Heart left ventricle (tissue), 16 donors: Measurements from ENCODE around the gene PALLD. TPM values are rescaled to one million over a fixed set of nuclear protein-coding genes. Genes with fewer than 3 reads are reported as not detected.
A peak's percentile ranks its signal among the peaks of the same experiment; 100 is the strongest.

Source experiments
- ATAC-seq, 4 donors: fragments of 200-7000 bp; cut with Tn5 transposase; one replicate each; pipeline ENCODE4 v1.9.1; 2020 to 2022; ENCODE audit warnings: moderate library complexity in 4 of 4, mild to moderate bottlenecking in 3 of 4, moderate number of reproducible peaks in 1 of 4
- DNase-seq, 5 donors: peaks; one replicate each; pipeline ENCODE4 v3.0.0-alpha.2; 2020
- H3K27ac ChIP-seq, 12 donors: fragments of 200-600 bp; sonication (generic) in 4 of 12; one replicate each; pipeline versions ENCODE4 v1.5.0 to v1.8.0; 2016 to 2022; ENCODE audit warnings: mild to moderate bottlenecking in 2 of 12
- H3K27me3 ChIP-seq, 9 donors: fragments of 200-600 bp; sonication (generic) in 2 of 9; one replicate each; pipeline versions ENCODE4 v1.5.1 to v1.8.0; 2016 to 2022; ENCODE audit warnings: mild to moderate bottlenecking in 3 of 9
- H3K36me3 ChIP-seq, 9 donors: fragments of 200-600 bp; sonication (generic) in 2 of 9; one replicate each; pipeline versions ENCODE4 v1.5.0 to v1.8.0; 2018 to 2022; ENCODE audit warnings: mild to moderate bottlenecking in 2 of 9
- H3K4me1 ChIP-seq, 12 donors: fragments of 200-600 bp; sonication (generic) in 4 of 12; one replicate each; pipeline versions ENCODE4 v1.5.0 to v1.8.0; 2016 to 2022; ENCODE audit warnings: mild to moderate bottlenecking in 3 of 12
- H3K4me3 ChIP-seq, 12 donors: fragments of 200-600 bp; sonication (generic) in 4 of 12; one replicate each; pipeline versions ENCODE4 v1.5.0 to v1.8.0; 2017 to 2022; ENCODE audit warnings: mild to moderate bottlenecking in 9 of 12, moderate library complexity in 4 of 12
- H3K9me3 ChIP-seq, 12 donors: fragments of 200-600 bp; sonication (generic) in 4 of 12; one replicate each; pipeline versions ENCODE4 v1.5.0 to v1.8.0; 2016 to 2022; ENCODE audit warnings: mild to moderate bottlenecking in 1 of 12
- POLR2A ChIP-seq, 2 donors: fragments of 450-650 bp; IDR thresholded peaks; one replicate each; pipeline ENCODE4 v1.6.1; 2017; ENCODE audit warnings: antibody characterized with exemption in 2 of 2, mild to moderate bottlenecking in 2 of 2, moderate library complexity in 2 of 2
- WGBS, 4 donors: extraction: QIAGEN DNeasy Blood & Tissue Kit in 2 of 4; methylation state at CpG; one replicate each; pipeline versions ENCODE4 v1.1.5 to v1.1.7; 2013 to 2018; 5-methylcytosine and 5-hydroxymethylcytosine counted together
- intact Hi-C, 10 donors: fragments of 100-400 bp; cut with DNase I; formaldehyde crosslinking; loops; one replicate each; pipeline versions ENCODE4 v1.11.1 to v1.14.2; 2022
- polyA plus RNA-seq, 2 donors: library from polyadenylated mRNA; stranded (reverse); fragments of 200-250 nt; gene quantifications; one replicate each; pipeline ENCODE4 v1.2.3, GENCODE V29; 2013
- total RNA-seq, 9 donors: library from RNA; depleted of rRNA in 2 of 9; stranded (reverse); fragments of >200 nt in 2 of 9; fragmentation: NEBNext Ultra II Directional in 3 of 9; extraction: Animal tissue kit (Norgen Biotek cat#: 25700) in 3 of 9; gene quantifications; one replicate each; pipeline versions ENCODE4 v1.1.0 to v1.2.4, GENCODE V29; 2016 to 2023
- TF ChIP-seq, protein P1 (sequence below), 12 donors: fragments of 200-600 bp; sonication (generic) in 4 of 12; IDR thresholded peaks; one replicate each; pipeline versions ENCODE4 v1.5.0 to v1.8.0; 2018 to 2022; ENCODE audit warnings: antibody characterized with exemption in 12 of 12, mild to moderate bottlenecking in 5 of 12
- donor health status: ischemic (EF 13 %, LVEDD 7.1; RV severe dilation, severe dysfunction).
- donor health status: healthy with polysubstance abuse.
- donor health status: DM: no; HTN: yes; CAD: no.
- donor health status: DM: no; HTN: no; CAD: no.
- donor health status: ischemic (EF 25% LVEDD 6.9; RV normal size, moderate dysfunction).
- donor health status: ischemic (EF 25% LVEDD 5.7; RV mildly dilated, moderate dysfunction).
- donor health status: healthy.
- donor health status: DM: yes; HTN: yes; CAD: no.
- donor health status: ischemic (EF 35%, LVEDD 5.7; RV mildly dilated, moderate dysfunction).
- donor health status: nonischemic (EF 11% LVEDD 7.7; RV severe dilation, severe dysfunction).
- donor health status: DM: yes; HTN: yes; CAD: no.
- donor health status: PGD.
- donor health status: ischemic (EF 29% LVEDD 5.4; RV normal size, mild dysfunction).
- donor health status: nonischemic (EF 23%, LVEDD 6.1; RV moderate dilation, normal function).

Gene PALLD
- total and polyA plus RNA-seq, 11 donors = 193 to 1,428 (median 1,015) TPM

DNA sequence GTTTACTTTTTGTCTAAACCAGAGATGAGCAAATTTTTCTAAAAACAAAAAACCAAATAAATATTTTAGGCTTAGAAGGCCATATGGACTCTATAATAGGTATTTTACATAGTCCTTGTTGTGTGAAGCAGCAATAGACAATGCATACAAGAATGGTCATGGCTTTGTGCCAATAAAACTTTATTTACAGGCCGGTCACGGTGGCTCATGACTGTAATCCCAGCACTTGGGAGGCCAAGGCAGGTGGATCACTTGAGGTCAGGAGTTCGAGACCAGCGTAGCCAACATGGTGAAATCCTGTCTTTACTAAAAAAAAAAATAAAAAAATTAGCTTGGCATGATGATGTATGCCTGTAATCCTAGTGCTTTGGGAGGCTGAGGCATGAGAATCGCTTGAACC, 285.6 kb downstream of the PALLD start:
- no peak overlapping the region for H3K27ac ChIP-seq
- peaks cover 0 to 48% (median 13%) of the 10 kb centered on the region in 12 donors for H3K4me1 ChIP-seq
- H3K9me3 ChIP-seq = no peaks in the 10 kb centered on the region
- no peak for DNase-seq
- H3K27me3 ChIP-seq = no peaks in the 10 kb centered on the region
- ATAC-seq = no peak
- H3K4me3 ChIP-seq = no peak overlapping the region
- WGBS, 4 donors = 77 to 85% (median 81%) methylated on average over 5 of the region's 5 CpGs
- TF ChIP-seq, protein P1, sequence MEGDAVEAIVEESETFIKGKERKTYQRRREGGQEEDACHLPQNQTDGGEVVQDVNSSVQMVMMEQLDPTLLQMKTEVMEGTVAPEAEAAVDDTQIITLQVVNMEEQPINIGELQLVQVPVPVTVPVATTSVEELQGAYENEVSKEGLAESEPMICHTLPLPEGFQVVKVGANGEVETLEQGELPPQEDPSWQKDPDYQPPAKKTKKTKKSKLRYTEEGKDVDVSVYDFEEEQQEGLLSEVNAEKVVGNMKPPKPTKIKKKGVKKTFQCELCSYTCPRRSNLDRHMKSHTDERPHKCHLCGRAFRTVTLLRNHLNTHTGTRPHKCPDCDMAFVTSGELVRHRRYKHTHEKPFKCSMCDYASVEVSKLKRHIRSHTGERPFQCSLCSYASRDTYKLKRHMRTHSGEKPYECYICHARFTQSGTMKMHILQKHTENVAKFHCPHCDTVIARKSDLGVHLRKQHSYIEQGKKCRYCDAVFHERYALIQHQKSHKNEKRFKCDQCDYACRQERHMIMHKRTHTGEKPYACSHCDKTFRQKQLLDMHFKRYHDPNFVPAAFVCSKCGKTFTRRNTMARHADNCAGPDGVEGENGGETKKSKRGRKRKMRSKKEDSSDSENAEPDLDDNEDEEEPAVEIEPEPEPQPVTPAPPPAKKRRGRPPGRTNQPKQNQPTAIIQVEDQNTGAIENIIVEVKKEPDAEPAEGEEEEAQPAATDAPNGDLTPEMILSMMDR (IDR thresholded peaks at IDR 0.05) = no peak
- TF ChIP-seq POLR2A (IDR thresholded peaks at IDR 0.05) = no peak
- no peaks in the 10 kb centered on the region for H3K36me3 ChIP-seq
- intact Hi-C loops = no loop called here

DNA sequence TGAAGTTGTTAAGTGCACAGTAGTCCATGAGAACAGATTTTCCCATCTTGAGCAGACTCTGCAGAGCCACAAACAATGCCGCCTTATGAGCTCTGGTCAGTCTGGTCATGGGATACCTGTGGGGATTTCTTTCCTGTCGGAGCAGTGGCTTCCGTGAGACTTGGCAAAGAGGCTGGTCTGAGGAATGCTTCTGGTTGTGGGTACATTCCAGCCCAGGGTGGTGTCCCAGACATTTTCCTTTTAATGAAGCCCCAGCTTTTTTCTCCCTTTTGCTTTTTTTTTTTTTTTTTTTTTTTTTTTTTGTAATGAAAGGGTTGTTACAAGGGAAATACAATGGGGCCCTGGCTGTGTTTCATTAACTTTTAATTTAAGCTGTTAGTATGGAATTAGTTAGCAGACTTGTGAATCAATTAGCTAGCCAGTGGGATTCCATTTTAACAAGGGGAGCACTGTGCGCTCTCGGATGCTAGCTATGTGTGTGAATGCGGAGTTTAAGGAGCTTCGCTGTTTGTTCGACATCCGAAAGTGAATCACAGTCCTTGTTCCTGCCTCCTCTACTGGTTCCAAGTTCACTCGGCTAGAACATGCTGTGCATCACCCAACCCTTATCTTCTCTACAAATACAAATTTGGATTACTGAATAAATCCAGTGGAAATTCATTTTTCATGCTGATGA, 288.1 kb downstream of the PALLD start:
- H3K9me3 ChIP-seq = no peaks in the 10 kb centered on the region
- intact Hi-C loops = no loop called here
- no peaks in the 10 kb centered on the region for H3K27me3 ChIP-seq
- no peaks in the 10 kb centered on the region for H3K36me3 ChIP-seq
- 67 to 77% (median 70%) methylated on average over 10 of the region's 10 CpGs for WGBS, 4 donors
- peaks cover 0 to 41% (median 11%) of the 10 kb centered on the region in 12 donors for H3K4me1 ChIP-seq
- TF ChIP-seq POLR2A (IDR thresholded peaks at IDR 0.05) = no peak
- TF ChIP-seq, protein P1 (IDR thresholded peaks at IDR 0.05) = no peak
- ATAC-seq = peak; percentile 60 to 81 (median 72)
- DNase-seq = no peak
- peak overlapping the region in 5 of 12 donors; percentile 5 to 68 (median 25) for H3K27ac ChIP-seq
- H3K4me3 ChIP-seq = no peak overlapping the region

DNA sequence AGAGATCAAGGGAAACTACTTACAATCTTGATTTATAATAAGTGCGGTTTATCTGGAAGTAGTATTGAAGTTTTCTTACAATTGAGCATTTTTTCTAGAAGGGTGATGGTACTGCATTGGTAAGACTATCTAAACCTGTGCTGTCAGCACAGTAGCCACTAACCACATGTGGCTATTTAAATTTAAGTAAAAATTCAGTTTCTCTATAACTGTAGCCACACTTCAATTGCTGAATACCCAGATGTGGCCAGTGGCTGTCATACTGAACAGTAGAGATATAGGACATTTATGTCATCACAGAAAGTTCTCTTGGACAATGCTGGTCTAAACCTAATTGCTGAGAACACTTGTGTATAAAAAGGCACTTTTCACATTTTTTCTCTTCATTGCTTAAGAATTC, 290.5 kb downstream of the PALLD start:
- no peak for ATAC-seq
- no peaks in the 10 kb centered on the region for H3K27me3 ChIP-seq
- intact Hi-C loops = no loop called here
- peaks cover 0 to 39% (median 13%) of the 10 kb centered on the region in 12 donors for H3K4me1 ChIP-seq
- H3K27ac ChIP-seq = no peak overlapping the region
- WGBS, 4 donors = 92 to 98% (median 98%) methylated on average over 1 of the region's 1 CpG
- no peak overlapping the region for H3K4me3 ChIP-seq
- no peaks in the 10 kb centered on the region for H3K9me3 ChIP-seq
- H3K36me3 ChIP-seq = no peaks in the 10 kb centered on the region
- TF ChIP-seq, protein P1 (IDR thresholded peaks at IDR 0.05) = no peak
- TF ChIP-seq POLR2A (IDR thresholded peaks at IDR 0.05) = no peak
- no peak for DNase-seq

DNA sequence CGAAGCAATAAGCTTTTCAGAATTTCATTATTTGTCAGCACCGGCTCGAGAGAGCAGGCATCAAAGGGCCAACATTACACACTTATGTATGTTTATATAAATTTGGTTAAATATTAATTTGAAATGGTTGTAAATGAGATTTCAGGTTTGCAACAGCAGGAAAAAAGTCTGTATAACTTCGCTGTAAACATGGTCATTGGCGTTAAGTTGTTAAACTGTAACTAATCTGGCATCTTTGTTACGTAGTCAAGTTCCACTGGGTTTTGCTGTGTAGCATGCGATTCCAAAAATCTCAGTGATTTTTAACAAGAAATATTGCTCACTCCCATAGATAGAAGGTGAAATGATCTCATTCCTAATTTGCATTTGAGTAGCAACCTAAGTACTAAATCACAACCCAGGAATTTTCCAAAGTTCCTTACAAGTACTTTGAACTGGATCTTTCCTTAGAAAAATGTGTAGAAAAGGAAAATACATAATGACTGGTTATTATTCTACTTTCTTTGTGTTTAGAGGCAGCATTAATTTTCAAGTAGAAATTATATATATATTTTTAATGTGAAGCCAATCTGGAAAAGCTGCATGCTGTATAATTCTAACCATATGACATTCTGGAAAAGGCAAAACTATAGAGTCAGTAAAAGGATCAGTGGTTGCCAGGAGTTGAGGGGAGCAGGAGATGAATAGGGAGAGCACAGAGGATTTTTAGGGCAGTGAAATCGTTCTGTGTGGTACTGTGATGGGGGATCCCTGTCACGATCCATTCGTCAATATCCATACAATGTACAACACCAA, 291.1 kb downstream of the PALLD start:
- no peak overlapping the region for H3K4me3 ChIP-seq
- no peaks in the 10 kb centered on the region for H3K36me3 ChIP-seq
- WGBS, 4 donors = 95 to 97% (median 95%) methylated on average over 10 of the region's 10 CpGs
- no peaks in the 10 kb centered on the region for H3K9me3 ChIP-seq
- ATAC-seq (no peak), DNase-seq (no peak)
- TF ChIP-seq, protein P1 (IDR thresholded peaks at IDR 0.05) = no peak
- TF ChIP-seq POLR2A (IDR thresholded peaks at IDR 0.05) = no peak
- no peaks in the 10 kb centered on the region for H3K27me3 ChIP-seq
- H3K4me1 ChIP-seq = peaks cover 0 to 34% (median 13%) of the 10 kb centered on the region in 12 donors
- intact Hi-C loops = no loop called here
- no peak overlapping the region for H3K27ac ChIP-seq
